Measurements from ENCODE around the gene ELMO1. TPM values are rescaled to one million over a fixed set of nuclear protein-coding genes. Genes with fewer than 3 reads are reported as not detected.

The ELMO1 gene
- total and polyA plus RNA-seq, 10 of the 15 experiments (the other 5 are each of a cell fraction or from before 2014, with no cell fraction given), result 22.6 to 85.9 (median 56.6) TPM

DNA sequence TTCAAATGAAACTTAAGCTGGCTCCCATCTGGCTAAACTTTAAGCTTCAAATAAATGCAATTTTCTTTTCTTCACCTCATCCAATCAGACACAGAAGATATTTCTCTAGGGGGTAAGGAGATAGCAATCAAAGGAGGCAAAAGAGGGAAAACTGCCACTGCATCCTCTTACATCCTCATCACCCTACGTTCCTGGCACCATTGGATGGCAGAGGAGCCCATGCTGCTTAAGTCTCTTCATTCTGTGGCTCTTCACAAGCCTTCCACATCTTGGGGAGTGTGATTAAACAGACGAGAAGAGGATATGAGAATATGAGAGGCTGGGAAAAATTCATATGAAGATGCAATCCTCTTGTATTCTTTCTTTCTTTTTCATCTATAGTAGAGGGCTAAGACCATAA is 378.6 kb downstream of the ELMO1 start (continued):
- TF ChIP-seq, protein P1, sequence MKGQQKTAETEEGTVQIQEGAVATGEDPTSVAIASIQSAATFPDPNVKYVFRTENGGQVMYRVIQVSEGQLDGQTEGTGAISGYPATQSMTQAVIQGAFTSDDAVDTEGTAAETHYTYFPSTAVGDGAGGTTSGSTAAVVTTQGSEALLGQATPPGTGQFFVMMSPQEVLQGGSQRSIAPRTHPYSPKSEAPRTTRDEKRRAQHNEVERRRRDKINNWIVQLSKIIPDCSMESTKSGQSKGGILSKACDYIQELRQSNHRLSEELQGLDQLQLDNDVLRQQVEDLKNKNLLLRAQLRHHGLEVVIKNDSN (IDR thresholded peaks at IDR 0.05; ENCODE audit: borderline replicate concordance, extremely low read length, insufficient read depth, low read depth, low read length), result no peak
- TF ChIP-seq MYC (IDR thresholded peaks at IDR 0.05; ENCODE audit: insufficient read depth, insufficient read length, insufficient replicate concordance, low read length, severe bottlenecking) (no peak), STAT1 (conservative IDR thresholded peaks at IDR 0.05) (no peak)
- TF ChIP-seq, protein P2, sequence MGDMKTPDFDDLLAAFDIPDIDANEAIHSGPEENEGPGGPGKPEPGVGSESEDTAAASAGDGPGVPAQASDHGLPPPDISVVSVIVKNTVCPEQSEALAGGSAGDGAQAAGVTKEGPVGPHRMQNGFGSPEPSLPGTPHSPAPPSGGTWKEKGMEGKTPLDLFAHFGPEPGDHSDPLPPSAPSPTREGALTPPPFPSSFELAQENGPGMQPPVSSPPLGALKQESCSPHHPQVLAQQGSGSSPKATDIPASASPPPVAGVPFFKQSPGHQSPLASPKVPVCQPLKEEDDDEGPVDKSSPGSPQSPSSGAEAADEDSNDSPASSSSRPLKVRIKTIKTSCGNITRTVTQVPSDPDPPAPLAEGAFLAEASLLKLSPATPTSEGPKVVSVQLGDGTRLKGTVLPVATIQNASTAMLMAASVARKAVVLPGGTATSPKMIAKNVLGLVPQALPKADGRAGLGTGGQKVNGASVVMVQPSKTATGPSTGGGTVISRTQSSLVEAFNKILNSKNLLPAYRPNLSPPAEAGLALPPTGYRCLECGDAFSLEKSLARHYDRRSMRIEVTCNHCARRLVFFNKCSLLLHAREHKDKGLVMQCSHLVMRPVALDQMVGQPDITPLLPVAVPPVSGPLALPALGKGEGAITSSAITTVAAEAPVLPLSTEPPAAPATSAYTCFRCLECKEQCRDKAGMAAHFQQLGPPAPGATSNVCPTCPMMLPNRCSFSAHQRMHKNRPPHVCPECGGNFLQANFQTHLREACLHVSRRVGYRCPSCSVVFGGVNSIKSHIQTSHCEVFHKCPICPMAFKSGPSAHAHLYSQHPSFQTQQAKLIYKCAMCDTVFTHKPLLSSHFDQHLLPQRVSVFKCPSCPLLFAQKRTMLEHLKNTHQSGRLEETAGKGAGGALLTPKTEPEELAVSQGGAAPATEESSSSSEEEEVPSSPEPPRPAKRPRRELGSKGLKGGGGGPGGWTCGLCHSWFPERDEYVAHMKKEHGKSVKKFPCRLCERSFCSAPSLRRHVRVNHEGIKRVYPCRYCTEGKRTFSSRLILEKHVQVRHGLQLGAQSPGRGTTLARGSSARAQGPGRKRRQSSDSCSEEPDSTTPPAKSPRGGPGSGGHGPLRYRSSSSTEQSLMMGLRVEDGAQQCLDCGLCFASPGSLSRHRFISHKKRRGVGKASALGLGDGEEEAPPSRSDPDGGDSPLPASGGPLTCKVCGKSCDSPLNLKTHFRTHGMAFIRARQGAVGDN (IDR thresholded peaks at IDR 0.05), result no peak

DNA sequence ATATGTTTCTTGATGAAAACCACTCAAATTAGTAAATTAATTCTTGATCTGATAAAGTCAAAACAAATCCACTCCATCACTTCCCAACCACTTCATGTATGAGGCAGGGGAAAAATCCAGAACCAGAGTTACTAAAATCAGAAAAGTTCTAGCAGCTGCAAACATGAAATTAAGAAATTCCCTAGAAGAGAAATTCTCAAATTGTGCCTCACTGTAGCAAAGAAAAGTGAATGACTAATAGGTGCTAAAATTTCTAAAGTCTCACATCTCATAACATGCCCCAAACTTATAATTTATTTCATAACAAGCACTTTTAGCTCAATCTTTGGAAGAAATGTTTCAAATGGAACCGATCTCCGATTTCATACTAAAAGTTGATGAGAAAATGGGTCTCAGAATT is 379.3 kb downstream of the ELMO1 start:
- no peak overlapping the region for H3K4me2 ChIP-seq (ENCODE audit: control insufficient read depth, insufficient read depth)
- no peaks in the 10 kb centered on the region for H3K9me3 ChIP-seq (replicated peaks; ENCODE audit: control insufficient read depth, insufficient read depth, low read length)
- no peak overlapping the region for H3K27ac ChIP-seq (ENCODE audit: control insufficient read depth, insufficient read depth)
- ATAC-seq (no peak), DNase-seq (ENCODE audit: low read depth, low spot score) (no peak), FAIRE-seq (no peak)
- peaks cover 7% of the 10 kb centered on the region for H3K4me1 ChIP-seq (ENCODE audit: control insufficient read depth, insufficient read depth, low read length)
- in situ Hi-C loops (cut with MboI), result no loop called here
- RAD21 ChIA-PET (ENCODE audit: unreplicated experiment), result interaction anchor here (0.9 to 1.1 kb wide), 2 partner anchors 12 to 113 kb away, joined by 3 read pairs; no protein-coding TSS in a partner anchor
- no peak overlapping the region for H2AFZ ChIP-seq (ENCODE audit: control insufficient read depth, low read depth, low read length)
- no peaks in the 10 kb centered on the region; a peak in 1 of 4 replicates for H3K36me3 ChIP-seq (ENCODE audit: control insufficient read depth in 2 of 2, insufficient read depth in 2 of 2, low read length in 1 of 2)
- TF ChIP-seq PML (IDR thresholded peaks at IDR 0.05; ENCODE audit: low read length), result no peak
- no TSS peak for BruUV-seq (replicated peaks)
- no peaks in the 10 kb centered on the region for H3K79me2 ChIP-seq (ENCODE audit: control insufficient read depth, insufficient read depth, low read length)
- WGBS (ENCODE audit: insufficient coverage, insufficient replicate concordance, low lambda C conversion rate, missing lambda C conversion rate), result 45% methylated on average over 2 of the region's 2 CpGs
- CTCF ChIA-PET, result interaction anchor here (1.4 to 2.2 kb wide), 2 partner anchors 14 to 112 kb away, joined by 3 to 5 read pairs; no protein-coding TSS in a partner anchor
- H3K4me3 ChIP-seq, result no peak overlapping the region
- intact Hi-C loops (cut with micrococcal nuclease; ENCODE audit: unreplicated experiment), result no loop called here
- H4K20me1 ChIP-seq (ENCODE audit: control insufficient read depth, insufficient read depth), result no peaks in the 10 kb centered on the region
- POLR2A ChIA-PET, result interaction anchor here (1.2 kb wide), 1 partner anchor 12 kb away, joined by 3 read pairs; no protein-coding TSS in a partner anchor
- H3K9ac ChIP-seq (ENCODE audit: control insufficient read depth, insufficient read depth, low read length), result no peak overlapping the region
- SMC1A ChIA-PET (ENCODE audit: uncharacterized antibody, unreplicated experiment), result interaction anchor here (0.9 to 1.1 kb wide), 3 partner anchors 10 to 54 kb away, joined by 3 to 9 read pairs (median 4); no protein-coding TSS in a partner anchor
- no peaks in the 10 kb centered on the region for H3K27me3 ChIP-seq (replicated peaks in 1 of 2; ENCODE audit: control insufficient read depth in 2 of 2, insufficient read depth in 2 of 2, low read length in 1 of 2)

All from GM12878 (cell line).